ENCODE results near the gene HDAC4. TPM values are rescaled to one million over a fixed set of nuclear protein-coding genes. Genes with fewer than 3 reads are reported as not detected.

The HDAC4 gene
- total RNA-seq, 1 experiment from 2014 or later: 44.4 TPM

DNA sequence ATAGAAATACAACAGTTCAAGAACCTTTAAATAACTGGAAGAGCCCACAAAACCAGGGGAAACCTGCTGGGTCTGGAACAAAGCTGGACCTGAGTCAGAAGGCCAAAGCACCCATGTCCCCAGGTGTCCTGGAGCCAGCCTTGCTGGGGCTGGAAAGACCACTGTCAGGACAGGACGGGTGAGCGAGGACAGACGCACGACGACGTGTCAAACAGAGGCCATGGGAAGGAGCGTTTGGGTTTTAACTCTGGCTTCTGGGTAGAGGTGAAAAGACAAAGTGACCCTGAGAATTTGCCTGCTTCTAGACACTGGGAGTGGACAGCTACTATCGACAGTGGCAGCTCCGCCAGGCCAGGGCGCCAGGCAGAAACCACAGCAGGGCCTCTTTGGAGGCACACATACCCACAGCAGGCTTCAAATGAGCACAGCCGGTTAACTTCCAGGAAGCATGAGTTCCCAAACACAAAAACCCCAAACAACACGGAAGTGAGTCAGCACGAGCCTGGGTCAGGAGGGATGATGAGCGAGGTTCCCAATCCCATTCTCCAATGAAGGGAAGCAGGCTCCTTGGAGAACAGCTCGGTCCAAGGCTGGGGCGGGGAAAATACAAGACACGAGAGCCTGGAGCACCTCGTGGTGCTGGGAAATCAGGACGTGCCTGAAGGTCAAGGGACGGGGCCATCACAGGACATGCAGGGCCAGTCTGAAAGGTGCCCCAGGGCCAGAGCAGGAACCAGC lies 344.9 kb downstream of the HDAC4 start:
- TF ChIP-seq USF1 (CRISPR knock-in tag; IDR thresholded peaks at IDR 0.05): no peak
- TF ChIP-seq ZNF416 (CRISPR knock-in tag; IDR thresholded peaks at IDR 0.05): no peak
- TF ChIP-seq USF2 (CRISPR knock-in tag; IDR thresholded peaks at IDR 0.05): no peak
- no peak for TF ChIP-seq FOXJ3 (CRISPR knock-in tag; IDR thresholded peaks at IDR 0.05; ENCODE audit: borderline replicate concordance)
- TF ChIP-seq NFYB (CRISPR knock-in tag; conservative IDR thresholded peaks at IDR 0.05; ENCODE audit: low read depth): no peak
- TF ChIP-seq, protein P1, sequence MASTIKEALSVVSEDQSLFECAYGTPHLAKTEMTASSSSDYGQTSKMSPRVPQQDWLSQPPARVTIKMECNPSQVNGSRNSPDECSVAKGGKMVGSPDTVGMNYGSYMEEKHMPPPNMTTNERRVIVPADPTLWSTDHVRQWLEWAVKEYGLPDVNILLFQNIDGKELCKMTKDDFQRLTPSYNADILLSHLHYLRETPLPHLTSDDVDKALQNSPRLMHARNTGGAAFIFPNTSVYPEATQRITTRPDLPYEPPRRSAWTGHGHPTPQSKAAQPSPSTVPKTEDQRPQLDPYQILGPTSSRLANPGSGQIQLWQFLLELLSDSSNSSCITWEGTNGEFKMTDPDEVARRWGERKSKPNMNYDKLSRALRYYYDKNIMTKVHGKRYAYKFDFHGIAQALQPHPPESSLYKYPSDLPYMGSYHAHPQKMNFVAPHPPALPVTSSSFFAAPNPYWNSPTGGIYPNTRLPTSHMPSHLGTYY (CRISPR knock-in tag; IDR thresholded peaks at IDR 0.05): no peak
- TF ChIP-seq, protein P2, sequence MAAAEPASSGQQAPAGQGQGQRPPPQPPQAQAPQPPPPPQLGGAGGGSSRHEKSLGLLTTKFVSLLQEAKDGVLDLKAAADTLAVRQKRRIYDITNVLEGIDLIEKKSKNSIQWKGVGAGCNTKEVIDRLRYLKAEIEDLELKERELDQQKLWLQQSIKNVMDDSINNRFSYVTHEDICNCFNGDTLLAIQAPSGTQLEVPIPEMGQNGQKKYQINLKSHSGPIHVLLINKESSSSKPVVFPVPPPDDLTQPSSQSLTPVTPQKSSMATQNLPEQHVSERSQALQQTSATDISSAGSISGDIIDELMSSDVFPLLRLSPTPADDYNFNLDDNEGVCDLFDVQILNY (CRISPR knock-in tag; IDR thresholded peaks at IDR 0.05): no peak
- TF ChIP-seq, protein P3, sequence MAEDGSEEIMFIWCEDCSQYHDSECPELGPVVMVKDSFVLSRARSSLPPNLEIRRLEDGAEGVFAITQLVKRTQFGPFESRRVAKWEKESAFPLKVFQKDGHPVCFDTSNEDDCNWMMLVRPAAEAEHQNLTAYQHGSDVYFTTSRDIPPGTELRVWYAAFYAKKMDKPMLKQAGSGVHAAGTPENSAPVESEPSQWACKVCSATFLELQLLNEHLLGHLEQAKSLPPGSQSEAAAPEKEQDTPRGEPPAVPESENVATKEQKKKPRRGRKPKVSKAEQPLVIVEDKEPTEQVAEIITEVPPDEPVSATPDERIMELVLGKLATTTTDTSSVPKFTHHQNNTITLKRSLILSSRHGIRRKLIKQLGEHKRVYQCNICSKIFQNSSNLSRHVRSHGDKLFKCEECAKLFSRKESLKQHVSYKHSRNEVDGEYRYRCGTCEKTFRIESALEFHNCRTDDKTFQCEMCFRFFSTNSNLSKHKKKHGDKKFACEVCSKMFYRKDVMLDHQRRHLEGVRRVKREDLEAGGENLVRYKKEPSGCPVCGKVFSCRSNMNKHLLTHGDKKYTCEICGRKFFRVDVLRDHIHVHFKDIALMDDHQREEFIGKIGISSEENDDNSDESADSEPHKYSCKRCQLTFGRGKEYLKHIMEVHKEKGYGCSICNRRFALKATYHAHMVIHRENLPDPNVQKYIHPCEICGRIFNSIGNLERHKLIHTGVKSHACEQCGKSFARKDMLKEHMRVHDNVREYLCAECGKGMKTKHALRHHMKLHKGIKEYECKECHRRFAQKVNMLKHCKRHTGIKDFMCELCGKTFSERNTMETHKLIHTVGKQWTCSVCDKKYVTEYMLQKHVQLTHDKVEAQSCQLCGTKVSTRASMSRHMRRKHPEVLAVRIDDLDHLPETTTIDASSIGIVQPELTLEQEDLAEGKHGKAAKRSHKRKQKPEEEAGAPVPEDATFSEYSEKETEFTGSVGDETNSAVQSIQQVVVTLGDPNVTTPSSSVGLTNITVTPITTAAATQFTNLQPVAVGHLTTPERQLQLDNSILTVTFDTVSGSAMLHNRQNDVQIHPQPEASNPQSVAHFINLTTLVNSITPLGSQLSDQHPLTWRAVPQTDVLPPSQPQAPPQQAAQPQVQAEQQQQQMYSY (CRISPR knock-in tag; IDR thresholded peaks at IDR 0.05): no peak
- TF ChIP-seq TP53 (CRISPR knock-in tag; IDR thresholded peaks at IDR 0.05): no peak
- TF ChIP-seq ZNF121 (CRISPR knock-in tag; IDR thresholded peaks at IDR 0.05): no peak
- TF ChIP-seq JUN (CRISPR knock-in tag; IDR thresholded peaks at IDR 0.05): no peak
- no peak for TF ChIP-seq CREM (CRISPR knock-in tag; IDR thresholded peaks at IDR 0.05)
- TF ChIP-seq ZNF396 (CRISPR knock-in tag; IDR thresholded peaks at IDR 0.05; ENCODE audit: borderline replicate concordance): no peak
- no peak for TF ChIP-seq SP1 (CRISPR knock-in tag; conservative IDR thresholded peaks at IDR 0.05)

DNA sequence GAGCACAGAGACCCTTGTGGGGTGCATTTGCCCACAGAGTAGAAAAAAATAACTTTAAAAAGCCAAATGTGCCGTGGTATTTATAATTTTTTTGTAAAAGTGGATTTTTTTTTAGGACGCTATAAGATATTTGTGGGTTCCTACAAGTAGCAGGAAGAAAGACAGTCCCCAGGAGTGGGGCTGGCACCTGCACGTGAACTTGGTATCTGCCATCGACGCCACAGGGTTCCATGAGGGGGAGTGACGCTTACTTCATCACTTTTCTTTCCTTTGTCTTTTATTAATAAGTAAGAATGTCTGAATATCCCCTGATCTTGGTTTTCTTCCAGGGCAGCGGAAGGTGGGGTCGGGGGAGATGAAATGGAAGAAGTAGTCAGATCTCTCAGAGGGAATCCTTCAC lies 345.9 kb downstream of the HDAC4 start:
- peaks cover 8% of the 10 kb centered on the region; the same call in 1 of the 2 replicates for H3K36me3 Mint-ChIP-seq
- no peak overlapping the region for H3K27ac Mint-ChIP-seq
- no peaks in the 10 kb centered on the region for H3K9me3 Mint-ChIP-seq
- ATAC-seq: no peak
- DNase-seq (ENCODE audit: low spot score): no peak
- no peaks in the 10 kb centered on the region for H3K4me1 Mint-ChIP-seq
- no peak overlapping the region for H3K4me3 Mint-ChIP-seq
- ChIA-PET CTCF (no interaction called here), POLR2A (no interaction called here)
- no peaks in the 10 kb centered on the region for H3K27me3 Mint-ChIP-seq (ENCODE audit: low read depth)
- TF ChIP-seq KAT7 (CRISPR knock-in tag; IDR thresholded peaks at IDR 0.05; ENCODE audit: borderline replicate concordance): no peak
- TF ChIP-seq, protein P4, sequence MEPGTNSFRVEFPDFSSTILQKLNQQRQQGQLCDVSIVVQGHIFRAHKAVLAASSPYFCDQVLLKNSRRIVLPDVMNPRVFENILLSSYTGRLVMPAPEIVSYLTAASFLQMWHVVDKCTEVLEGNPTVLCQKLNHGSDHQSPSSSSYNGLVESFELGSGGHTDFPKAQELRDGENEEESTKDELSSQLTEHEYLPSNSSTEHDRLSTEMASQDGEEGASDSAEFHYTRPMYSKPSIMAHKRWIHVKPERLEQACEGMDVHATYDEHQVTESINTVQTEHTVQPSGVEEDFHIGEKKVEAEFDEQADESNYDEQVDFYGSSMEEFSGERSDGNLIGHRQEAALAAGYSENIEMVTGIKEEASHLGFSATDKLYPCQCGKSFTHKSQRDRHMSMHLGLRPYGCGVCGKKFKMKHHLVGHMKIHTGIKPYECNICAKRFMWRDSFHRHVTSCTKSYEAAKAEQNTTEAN (CRISPR knock-in tag; IDR thresholded peaks at IDR 0.05): no peak
- TF ChIP-seq, protein P5, sequence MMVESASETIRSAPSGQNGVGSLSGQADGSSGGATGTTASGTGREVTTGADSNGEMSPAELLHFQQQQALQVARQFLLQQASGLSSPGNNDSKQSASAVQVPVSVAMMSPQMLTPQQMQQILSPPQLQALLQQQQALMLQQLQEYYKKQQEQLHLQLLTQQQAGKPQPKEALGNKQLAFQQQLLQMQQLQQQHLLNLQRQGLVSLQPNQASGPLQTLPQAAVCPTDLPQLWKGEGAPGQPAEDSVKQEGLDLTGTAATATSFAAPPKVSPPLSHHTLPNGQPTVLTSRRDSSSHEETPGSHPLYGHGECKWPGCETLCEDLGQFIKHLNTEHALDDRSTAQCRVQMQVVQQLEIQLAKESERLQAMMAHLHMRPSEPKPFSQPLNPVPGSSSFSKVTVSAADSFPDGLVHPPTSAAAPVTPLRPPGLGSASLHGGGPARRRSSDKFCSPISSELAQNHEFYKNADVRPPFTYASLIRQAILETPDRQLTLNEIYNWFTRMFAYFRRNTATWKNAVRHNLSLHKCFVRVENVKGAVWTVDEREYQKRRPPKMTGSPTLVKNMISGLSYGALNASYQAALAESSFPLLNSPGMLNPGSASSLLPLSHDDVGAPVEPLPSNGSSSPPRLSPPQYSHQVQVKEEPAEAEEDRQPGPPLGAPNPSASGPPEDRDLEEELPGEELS (CRISPR knock-in tag; IDR thresholded peaks at IDR 0.05): no peak
- no peak for TF ChIP-seq USF1 (CRISPR knock-in tag; IDR thresholded peaks at IDR 0.05)
- no peak for TF ChIP-seq ZNF532 (CRISPR knock-in tag; IDR thresholded peaks at IDR 0.05; ENCODE audit: borderline replicate concordance)

More for the DNA sequence above, 344.9 kb downstream of the HDAC4 start:
- H3K4me1 Mint-ChIP-seq: no peaks in the 10 kb centered on the region
- ChIA-PET POLR2A (no interaction called here), CTCF (no interaction called here)
- no peaks in the 10 kb centered on the region for H3K27me3 Mint-ChIP-seq (ENCODE audit: low read depth)
- H3K4me3 Mint-ChIP-seq: no peak overlapping the region
- no peak overlapping the region; the same call in 1 of the 2 replicates for H3K27ac Mint-ChIP-seq
- no peaks in the 10 kb centered on the region for H3K9me3 Mint-ChIP-seq
- DNase-seq (ENCODE audit: low spot score) (no peak), ATAC-seq (no peak)
- peaks cover 8% of the 10 kb centered on the region; the same call in 1 of the 2 replicates for H3K36me3 Mint-ChIP-seq

Measured in WTC11 (cell line).